ENCODE data around the gene LMO1.

Gene LMO1

DNA sequence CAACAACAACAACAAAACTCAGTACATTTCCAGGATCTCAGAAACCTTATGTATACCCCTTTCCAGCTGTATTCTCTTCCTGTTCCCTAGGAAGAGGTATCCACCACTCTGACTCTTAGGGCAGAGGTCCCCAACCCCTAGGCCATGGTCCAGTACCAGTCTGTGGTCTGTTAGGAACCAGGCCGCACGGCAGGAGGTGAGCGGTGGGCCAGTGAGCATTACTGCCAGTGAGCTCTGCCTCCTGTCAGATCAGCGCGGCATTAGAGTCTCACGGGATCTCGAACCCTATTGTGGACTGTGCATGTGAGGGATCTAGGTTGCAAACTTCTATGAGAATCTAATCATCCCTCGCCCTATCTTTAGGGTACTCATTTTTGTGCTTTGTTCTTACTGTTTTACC is 43.9 kb upstream of the LMO1 start:
- ChIA-PET CTCF (no interaction called here), POLR2A (no interaction called here)
- no peak for DNase-seq (ENCODE audit: low read depth, low spot score)
- H3K4me3 ChIP-seq (ENCODE audit: low read depth, low read length) = no peak overlapping the region
- TF ChIP-seq, protein P1, sequence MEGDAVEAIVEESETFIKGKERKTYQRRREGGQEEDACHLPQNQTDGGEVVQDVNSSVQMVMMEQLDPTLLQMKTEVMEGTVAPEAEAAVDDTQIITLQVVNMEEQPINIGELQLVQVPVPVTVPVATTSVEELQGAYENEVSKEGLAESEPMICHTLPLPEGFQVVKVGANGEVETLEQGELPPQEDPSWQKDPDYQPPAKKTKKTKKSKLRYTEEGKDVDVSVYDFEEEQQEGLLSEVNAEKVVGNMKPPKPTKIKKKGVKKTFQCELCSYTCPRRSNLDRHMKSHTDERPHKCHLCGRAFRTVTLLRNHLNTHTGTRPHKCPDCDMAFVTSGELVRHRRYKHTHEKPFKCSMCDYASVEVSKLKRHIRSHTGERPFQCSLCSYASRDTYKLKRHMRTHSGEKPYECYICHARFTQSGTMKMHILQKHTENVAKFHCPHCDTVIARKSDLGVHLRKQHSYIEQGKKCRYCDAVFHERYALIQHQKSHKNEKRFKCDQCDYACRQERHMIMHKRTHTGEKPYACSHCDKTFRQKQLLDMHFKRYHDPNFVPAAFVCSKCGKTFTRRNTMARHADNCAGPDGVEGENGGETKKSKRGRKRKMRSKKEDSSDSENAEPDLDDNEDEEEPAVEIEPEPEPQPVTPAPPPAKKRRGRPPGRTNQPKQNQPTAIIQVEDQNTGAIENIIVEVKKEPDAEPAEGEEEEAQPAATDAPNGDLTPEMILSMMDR (IDR thresholded peaks at IDR 0.05; ENCODE audit: insufficient read depth, low read length, missing control alignments) = no peak

DNA sequence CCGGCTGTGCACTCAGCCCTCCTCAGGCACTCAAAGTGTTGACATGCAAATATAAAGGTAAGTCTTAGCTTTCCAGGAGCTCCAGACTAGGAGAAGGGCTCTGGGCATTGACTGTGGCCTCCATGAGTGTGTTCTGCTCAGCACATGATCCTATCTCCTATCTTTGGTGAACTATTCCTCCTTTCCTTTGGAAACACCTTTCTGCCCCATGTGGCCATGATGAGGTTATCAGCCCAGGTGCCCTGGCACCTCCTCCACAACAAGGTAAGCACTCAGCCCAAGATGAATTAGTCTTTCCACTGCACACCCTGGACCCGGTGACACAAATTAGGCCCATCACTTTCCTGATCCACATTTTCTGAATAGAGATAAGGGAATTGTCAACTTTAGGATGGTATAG is 37.9 kb upstream of the LMO1 start:
- CTCF ChIA-PET = no interaction called here
- no peak for DNase-seq (ENCODE audit: low read depth, low spot score)
- no peak overlapping the region for H3K4me3 ChIP-seq (ENCODE audit: low read depth, low read length)
- POLR2A ChIA-PET = no interaction called here
- TF ChIP-seq, protein P1 (IDR thresholded peaks at IDR 0.05; ENCODE audit: insufficient read depth, low read length, missing control alignments) = no peak

DNA sequence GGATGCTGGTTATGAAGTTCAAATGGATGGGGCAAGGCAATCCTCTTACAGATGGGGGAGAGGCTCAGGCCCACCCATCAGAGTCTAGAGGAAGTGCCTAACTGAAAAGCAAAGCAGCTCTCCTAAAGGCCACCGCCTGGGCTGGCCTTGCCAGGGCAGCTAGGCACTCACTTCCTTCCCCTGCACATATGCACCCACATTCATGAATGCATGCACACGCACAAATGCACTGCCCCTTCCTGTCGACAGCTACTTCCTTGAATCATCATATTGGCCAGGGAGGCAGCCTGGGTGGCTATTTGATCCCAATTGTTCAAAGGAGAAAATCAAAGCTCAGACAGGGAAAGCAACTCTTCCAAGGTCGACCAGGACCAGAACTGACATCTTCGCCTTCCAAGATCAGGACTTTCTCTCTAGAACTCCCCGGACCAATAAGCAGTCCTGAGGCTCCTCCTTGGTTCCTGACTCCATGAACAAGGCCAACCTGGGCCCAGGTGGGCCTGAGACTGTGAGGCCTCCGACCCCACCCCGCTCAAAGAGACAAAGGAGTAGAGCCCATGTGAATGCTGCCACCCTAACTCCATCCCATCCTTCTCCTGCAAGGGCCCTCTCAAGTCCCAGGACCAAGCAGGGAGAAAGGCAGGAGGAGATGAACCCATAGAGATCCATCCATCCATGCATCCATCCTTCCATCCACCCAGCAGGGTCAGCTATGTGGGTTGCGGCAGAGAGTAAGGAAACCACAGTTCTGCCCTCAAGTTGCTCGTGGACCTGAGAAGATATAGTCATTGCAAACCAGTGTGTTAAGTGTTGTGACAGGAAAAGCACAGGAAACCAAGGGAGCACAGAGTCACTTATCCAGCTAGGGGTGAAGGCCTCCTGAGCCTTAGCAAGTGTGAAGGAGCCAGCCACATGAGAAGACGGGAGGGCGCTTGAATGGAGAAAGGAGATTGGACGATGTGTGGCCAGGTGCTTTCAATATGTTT is 35.4 kb upstream of the LMO1 start:
- POLR2A ChIA-PET = no interaction called here
- H3K4me3 ChIP-seq (ENCODE audit: low read depth, low read length) = no peak overlapping the region
- TF ChIP-seq, protein P1 (IDR thresholded peaks at IDR 0.05; ENCODE audit: insufficient read depth, low read length, missing control alignments) = no peak
- CTCF ChIA-PET = interaction anchor here (1.1 to 2.4 kb wide), 2 partner anchors 35 to 268 kb away, joined by 4 to 12 read pairs; partner anchors contain the start of gene LMO1
- no peak for DNase-seq (ENCODE audit: low read depth, low spot score)

DNA sequence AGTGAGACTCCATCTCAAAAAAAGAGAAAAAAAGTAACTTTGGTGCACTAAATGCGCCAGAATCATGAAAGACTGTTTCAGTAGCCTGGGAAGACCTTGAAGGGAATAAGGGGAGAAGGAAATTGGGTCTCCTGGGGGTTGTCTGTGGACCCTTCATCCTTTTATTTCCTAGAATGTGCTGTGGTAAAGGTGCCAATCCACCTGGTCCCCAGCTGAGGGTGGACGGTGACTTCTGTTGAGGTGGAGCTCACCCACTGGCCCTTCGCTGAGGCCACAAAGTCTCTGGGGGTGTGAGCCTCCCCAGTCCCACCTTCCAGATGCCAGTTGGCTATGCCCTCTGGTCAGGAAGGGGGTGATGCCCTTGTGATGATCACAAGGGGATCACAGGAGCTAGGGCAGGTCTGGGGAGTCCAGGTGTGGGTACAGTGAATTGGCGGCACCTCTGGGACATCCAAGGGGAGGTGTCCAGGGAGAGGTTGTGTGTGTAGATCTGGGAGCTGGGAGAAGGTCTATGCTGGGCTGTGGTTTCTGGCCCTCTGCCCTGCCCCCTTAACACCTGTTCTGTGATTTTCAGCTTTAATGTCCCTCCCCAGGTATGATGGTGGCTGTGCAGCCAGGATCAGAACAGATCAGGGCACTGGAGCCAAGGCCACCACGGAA is 34.2 kb upstream of the LMO1 start:
- ChIA-PET CTCF (interaction anchor here (2.4 kb wide), 1 partner anchor 34 kb away, joined by 12 read pairs; the partner anchor contains the start of gene LMO1), POLR2A (no interaction called here)
- no peak overlapping the region for H3K4me3 ChIP-seq (ENCODE audit: low read depth, low read length)
- no peak for DNase-seq (ENCODE audit: low read depth, low spot score)
- TF ChIP-seq, protein P1 (IDR thresholded peaks at IDR 0.05; ENCODE audit: insufficient read depth, low read length, missing control alignments) = no peak

DNA sequence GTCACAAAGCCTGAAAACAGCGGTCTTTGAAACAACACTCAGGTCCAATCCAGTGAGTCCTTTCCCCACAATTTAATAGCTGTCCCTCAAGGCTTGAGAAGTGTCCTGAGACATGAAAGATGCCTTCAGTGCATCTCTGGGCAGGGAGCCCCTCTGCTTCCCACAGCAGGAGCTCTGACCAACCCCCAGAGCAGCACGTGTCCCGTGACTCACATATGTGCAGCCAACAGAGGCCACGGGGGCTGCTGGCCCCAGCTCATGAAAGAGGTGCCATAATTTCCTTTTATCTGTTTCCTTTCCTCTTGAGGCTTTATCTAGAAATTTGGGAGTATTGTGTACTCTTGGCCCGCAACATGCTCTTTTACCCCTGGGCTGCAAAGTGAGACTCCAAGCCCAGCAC is 33.2 kb upstream of the LMO1 start:
- no peak overlapping the region for H3K4me3 ChIP-seq (ENCODE audit: low read depth, low read length)
- POLR2A ChIA-PET = interaction anchor here (0.6 kb wide), 1 partner anchor 57 kb away, joined by 3 read pairs; no protein-coding TSS in a partner anchor
- CTCF ChIA-PET = interaction anchor here (0.8 kb wide), 1 partner anchor 33 kb away, joined by 3 read pairs; the partner anchor contains the start of gene LMO1
- no peak for DNase-seq (ENCODE audit: low read depth, low spot score)
- TF ChIP-seq, protein P1 (IDR thresholded peaks at IDR 0.05; ENCODE audit: insufficient read depth, low read length, missing control alignments) = no peak
